ENCODE measurements around the gene CHMP3. TPM values are rescaled to one million over a fixed set of nuclear protein-coding genes. Genes with fewer than 3 reads are reported as not detected.

CHMP3 gene
- total RNA-seq, 1 donor from 2014 or later: 28.3 TPM

- intact Hi-C loops (cut with micrococcal nuclease): no loop called here
- H3K27me3 Mint-ChIP-seq: no peaks in the 10 kb centered on the region
- H3K4me1 Mint-ChIP-seq: peaks cover 16% of the 10 kb centered on the region
- no peak for DNase-seq
- no peak overlapping the region for H3K27ac Mint-ChIP-seq
- H3K4me3 Mint-ChIP-seq: no peak overlapping the region
- no peaks in the 10 kb centered on the region for H3K9me3 Mint-ChIP-seq
- peaks cover 81% of the 10 kb centered on the region for H3K36me3 Mint-ChIP-seq (ENCODE audit: low read depth)
Measured at GRCh38 chr2:86454238-86454637, 109.0 kb downstream of the CHMP3 start.

GRCh38 chr2:86453836-86454235 is 109.4 kb downstream of the CHMP3 start:
- Mint-ChIP-seq H3K4me1 (peaks cover 17% of the 10 kb centered on the region), H3K27ac (no peak overlapping the region), H3K27me3 (no peaks in the 10 kb centered on the region), H3K36me3 (ENCODE audit: low read depth) (peaks cover 80% of the 10 kb centered on the region), H3K4me3 (no peak overlapping the region), H3K9me3 (no peaks in the 10 kb centered on the region)
- DNase-seq: no peak
- intact Hi-C loops (cut with micrococcal nuclease): no loop called here

Other genes starting within 250 kb of the CHMP3 start
- gene REEP1, start 225.8 kb downstream of the CHMP3 start, total RNA-seq: 0.19 and 0.44 TPM in 2 replicates
- 69.6 and 74.0 TPM in 2 replicates for gene KDM3A, start 122.1 kb downstream of the CHMP3 start, total RNA-seq
- 11.7 and 12.1 TPM in 2 replicates for gene RNF103, start 60.4 kb upstream of the CHMP3 start, total RNA-seq
- 42.0 and 46.4 TPM in 2 replicates for gene RMND5A, start 156.8 kb upstream of the CHMP3 start, total RNA-seq
- 1.1 and 1.3 TPM in 2 replicates for gene CD8A, start 227.5 kb upstream of the CHMP3 start, total RNA-seq

Data from activated CD4-positive, alpha-beta T cell treated with anti-CD3 and anti-CD28 coated beads, Interleukin-2, amount 10 ng/mL, durations not matched to agents 24 days and 14 days (primary cell).